ENCODE measurements around the gene SEH1L. TPM values are rescaled to one million over a fixed set of nuclear protein-coding genes. Genes with fewer than 3 reads are reported as not detected.

Gene SEH1L
- polyA plus RNA-seq, 1 donor (not counting 4 experiments of a cell fraction or from before 2014, with no cell fraction given): 60.5 TPM

DNA sequence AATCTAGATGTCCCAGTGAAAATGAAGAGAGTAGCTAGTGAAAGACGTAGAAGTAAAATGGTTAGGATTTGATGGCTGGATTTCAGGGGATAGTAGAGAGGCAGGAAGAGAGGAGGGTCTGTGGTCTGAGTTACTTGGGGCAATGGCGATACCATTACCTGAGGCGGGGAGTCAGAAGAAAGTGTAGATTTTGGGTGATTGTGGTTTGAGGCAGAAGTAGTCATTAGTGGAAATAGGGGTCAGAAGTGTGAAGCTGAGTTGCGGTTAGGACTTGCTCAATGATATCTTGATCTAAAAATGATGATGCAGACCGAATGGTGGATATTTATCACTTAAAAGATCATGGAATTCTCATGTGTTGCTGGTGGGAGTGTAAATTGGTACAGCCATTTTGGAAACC, 84.4 kb downstream of the SEH1L start:
- H3K36me3 ChIP-seq (ENCODE audit: control insufficient read depth in 2 of 2, extremely low read depth in 1 of 2, insufficient read depth in 2 of 2, low read length in 2 of 2): peaks cover 4 to 6% of the 10 kb centered on the region in 2 experiments
- TF ChIP-seq CTCF (optimal IDR thresholded peaks at IDR 0.05 in 1 of 3, IDR thresholded peaks at IDR 0.05 in 1 of 3, conservative IDR thresholded peaks at IDR 0.05 in 1 of 3; ENCODE audit: extremely low read depth in 1 of 3, insufficient read depth in 2 of 3, low read length in 3 of 3) (no peak), EZH2 (IDR thresholded peaks at IDR 0.05; ENCODE audit: low read length) (no peak)

DNA sequence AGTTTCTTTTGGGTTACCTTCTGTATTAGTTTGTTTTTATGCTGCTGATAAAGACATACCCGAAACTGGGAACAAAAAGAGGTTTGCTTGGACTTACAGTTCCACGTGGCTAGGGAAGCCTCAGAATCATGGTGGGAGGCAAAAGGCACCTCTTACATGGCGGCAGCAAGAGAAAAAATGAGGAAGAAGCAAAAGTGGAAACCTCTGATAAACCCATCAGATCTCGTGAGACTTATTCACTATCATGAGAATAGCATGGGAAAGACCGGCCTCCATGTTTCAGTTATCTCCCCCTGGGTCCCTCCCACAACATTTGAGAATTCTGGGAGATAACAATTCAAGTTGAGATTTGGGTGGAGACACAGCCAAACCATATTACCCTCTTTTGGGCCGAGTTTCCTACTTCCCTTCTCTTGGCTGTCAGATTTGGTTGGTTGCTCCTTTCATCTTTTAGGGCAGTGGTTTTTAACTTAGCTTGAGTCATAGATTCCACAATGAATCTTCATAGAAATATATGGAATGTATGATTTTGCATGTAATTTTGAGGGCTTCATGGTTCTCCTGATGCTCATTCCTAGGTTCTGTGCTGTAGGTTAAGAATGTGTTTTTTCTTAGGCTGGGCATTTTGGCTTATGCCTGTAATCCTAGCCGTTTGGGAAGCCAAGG, 87.6 kb downstream of the SEH1L start:
- dilution Hi-C loops (cut with MboI; ENCODE audit: extremely low pct_ligation_motif_present, low sequenced_read_pairs): no loop called here
- H3K9ac ChIP-seq (ENCODE audit: control insufficient read depth, extremely low read depth, insufficient read depth, low read length): no peak overlapping the region
- no peaks in the 10 kb centered on the region for H3K9me3 ChIP-seq (ENCODE audit: control insufficient read depth, low read depth, low read length)
- peaks cover 5% of the 10 kb centered on the region in 2 experiments for H3K36me3 ChIP-seq (ENCODE audit: control insufficient read depth in 2 of 2, extremely low read depth in 1 of 2, insufficient read depth in 2 of 2, low read length in 2 of 2)
- TF ChIP-seq EZH2 (IDR thresholded peaks at IDR 0.05; ENCODE audit: low read length): no peak
- no peak for TF ChIP-seq CTCF (optimal IDR thresholded peaks at IDR 0.05 in 1 of 3, IDR thresholded peaks at IDR 0.05 in 1 of 3, conservative IDR thresholded peaks at IDR 0.05 in 1 of 3; ENCODE audit: extremely low read depth in 1 of 3, insufficient read depth in 2 of 3, low read length in 3 of 3)
- H3K9me1 ChIP-seq (ENCODE audit: control insufficient read depth, extremely low read depth, insufficient read depth, low read length): no peaks in the 10 kb centered on the region
- no peak overlapping the region for H3K4me2 ChIP-seq (ENCODE audit: control insufficient read depth, extremely low read depth, insufficient read depth, low read depth, low read length)
- no peak overlapping the region for H3K27ac ChIP-seq (ENCODE audit: control insufficient read depth, insufficient read depth, low read length)
- H3K27me3 ChIP-seq (ENCODE audit: control insufficient read depth, extremely low read depth, insufficient read depth, low read length): no peaks in the 10 kb centered on the region
- H3K79me2 ChIP-seq (ENCODE audit: control insufficient read depth, insufficient read depth, low read length): no peaks in the 10 kb centered on the region
- H2AFZ ChIP-seq (ENCODE audit: control insufficient read depth, low read length): no peak overlapping the region
- no peak for FAIRE-seq
- H3K4me3 ChIP-seq (ENCODE audit: control insufficient read depth in 2 of 3, extremely low read depth in 1 of 3, insufficient read depth in 2 of 3, low read depth in 1 of 3, low read length in 3 of 3): no peak overlapping the region
- H3K4me1 ChIP-seq (ENCODE audit: control insufficient read depth, extremely low read depth, insufficient read depth, low read length): no peaks in the 10 kb centered on the region
- no peak for DNase-seq (ENCODE audit: low read depth, low spot score)
- no peaks in the 10 kb centered on the region for H4K20me1 ChIP-seq (ENCODE audit: control insufficient read depth, extremely low read depth, insufficient read depth, low read length)

More for the DNA sequence above, 84.4 kb downstream of the SEH1L start:
- peaks cover 4% of the 10 kb centered on the region for H3K79me2 ChIP-seq (ENCODE audit: control insufficient read depth, insufficient read depth, low read length)
- no peak overlapping the region for H3K4me2 ChIP-seq (ENCODE audit: control insufficient read depth, extremely low read depth, insufficient read depth, low read depth, low read length)
- H3K27ac ChIP-seq (ENCODE audit: control insufficient read depth, insufficient read depth, low read length): no peak overlapping the region
- H2AFZ ChIP-seq (ENCODE audit: control insufficient read depth, low read length): no peak overlapping the region
- no peak overlapping the region for H3K4me3 ChIP-seq (ENCODE audit: control insufficient read depth in 2 of 3, extremely low read depth in 1 of 3, insufficient read depth in 2 of 3, low read depth in 1 of 3, low read length in 3 of 3)
- no peaks in the 10 kb centered on the region for H4K20me1 ChIP-seq (ENCODE audit: control insufficient read depth, extremely low read depth, insufficient read depth, low read length)
- H3K9ac ChIP-seq (ENCODE audit: control insufficient read depth, extremely low read depth, insufficient read depth, low read length): no peak overlapping the region
- H3K9me1 ChIP-seq (ENCODE audit: control insufficient read depth, extremely low read depth, insufficient read depth, low read length): no peaks in the 10 kb centered on the region
- dilution Hi-C loops (cut with MboI; ENCODE audit: extremely low pct_ligation_motif_present, low sequenced_read_pairs): no loop called here
- DNase-seq (ENCODE audit: low read depth, low spot score) (no peak), FAIRE-seq (no peak)
- no peaks in the 10 kb centered on the region for H3K4me1 ChIP-seq (ENCODE audit: control insufficient read depth, extremely low read depth, insufficient read depth, low read length)
- H3K9me3 ChIP-seq (ENCODE audit: control insufficient read depth, low read depth, low read length): no peaks in the 10 kb centered on the region
- no peaks in the 10 kb centered on the region for H3K27me3 ChIP-seq (ENCODE audit: control insufficient read depth, extremely low read depth, insufficient read depth, low read length)

Data from keratinocyte (primary cell).